HG03060 (cell line): ENCODE results near the gene KCNJ10.
"Not testable (repeated sequence)": the region's sequence is repeated elsewhere in the genome, so short reads cannot be mapped to it uniquely, and the experiment has no call there.

Experiments used
- ATAC-seq: cut with Tn5 transposase; IDR thresholded peaks from one replicate; pipeline ENCODE4 v1.9.1; 2021; ENCODE audit warnings: low read depth, moderate number of reproducible peaks; ENCODE audit not compliant: unreplicated experiment

The KCNJ10 gene

DNA sequence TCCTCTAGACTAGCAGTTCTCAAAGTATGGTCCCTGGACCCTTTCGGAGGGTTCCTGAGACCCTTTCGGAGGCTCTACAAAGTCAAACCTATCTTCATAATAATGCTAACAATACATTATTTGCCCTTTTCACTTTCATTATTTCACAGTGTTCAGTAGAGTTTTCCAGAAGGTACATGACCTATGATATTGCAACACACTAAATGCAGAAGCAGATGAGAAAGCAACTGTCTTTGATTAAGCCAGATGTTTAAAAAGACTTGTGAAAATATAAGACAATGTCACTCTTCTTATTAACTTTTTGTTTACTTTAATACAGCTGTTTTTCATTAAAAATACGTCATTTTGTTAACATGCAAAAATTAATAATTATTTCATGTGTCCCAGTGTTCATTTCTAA is 5.8 kb downstream of the KCNJ10 start:
- ATAC-seq, result no peak

DNA sequence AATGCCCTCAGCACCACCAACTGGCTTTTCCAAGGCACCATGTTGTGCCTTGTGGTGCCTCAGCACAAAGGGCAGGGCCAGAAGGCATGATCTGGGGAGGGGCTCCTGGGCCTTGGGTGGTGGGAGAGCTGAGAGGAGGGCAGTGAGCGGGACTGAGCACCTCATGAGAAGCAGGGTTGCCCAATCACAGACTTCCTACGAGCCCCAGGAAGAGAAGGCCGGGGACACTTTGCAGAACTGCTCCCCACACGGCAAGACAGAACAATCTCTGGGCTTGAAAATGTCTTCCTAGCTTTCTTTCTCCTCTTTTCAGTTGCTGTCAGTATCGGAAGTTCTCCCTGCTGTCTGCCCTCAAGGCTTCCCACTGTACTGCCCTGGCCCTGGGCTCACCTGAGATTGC is 6.8 kb downstream of the KCNJ10 start:
- no peak for ATAC-seq

DNA sequence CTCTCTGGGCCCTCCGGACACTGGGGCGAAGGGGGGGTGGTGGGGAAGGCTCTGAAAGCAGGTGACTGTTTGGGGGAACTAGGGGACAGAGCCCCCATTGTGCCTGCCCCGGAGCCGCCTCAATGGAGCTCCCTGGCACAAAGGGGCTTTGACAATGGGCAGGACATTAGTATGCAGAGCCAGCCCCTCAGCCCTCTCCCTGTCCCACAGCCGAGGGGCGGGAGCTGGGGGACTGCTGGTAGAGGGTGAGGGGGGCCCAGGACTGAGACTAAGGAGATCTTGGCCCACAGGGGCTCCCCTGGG is 7.8 kb downstream of the KCNJ10 start:
- ATAC-seq, result no peak

DNA sequence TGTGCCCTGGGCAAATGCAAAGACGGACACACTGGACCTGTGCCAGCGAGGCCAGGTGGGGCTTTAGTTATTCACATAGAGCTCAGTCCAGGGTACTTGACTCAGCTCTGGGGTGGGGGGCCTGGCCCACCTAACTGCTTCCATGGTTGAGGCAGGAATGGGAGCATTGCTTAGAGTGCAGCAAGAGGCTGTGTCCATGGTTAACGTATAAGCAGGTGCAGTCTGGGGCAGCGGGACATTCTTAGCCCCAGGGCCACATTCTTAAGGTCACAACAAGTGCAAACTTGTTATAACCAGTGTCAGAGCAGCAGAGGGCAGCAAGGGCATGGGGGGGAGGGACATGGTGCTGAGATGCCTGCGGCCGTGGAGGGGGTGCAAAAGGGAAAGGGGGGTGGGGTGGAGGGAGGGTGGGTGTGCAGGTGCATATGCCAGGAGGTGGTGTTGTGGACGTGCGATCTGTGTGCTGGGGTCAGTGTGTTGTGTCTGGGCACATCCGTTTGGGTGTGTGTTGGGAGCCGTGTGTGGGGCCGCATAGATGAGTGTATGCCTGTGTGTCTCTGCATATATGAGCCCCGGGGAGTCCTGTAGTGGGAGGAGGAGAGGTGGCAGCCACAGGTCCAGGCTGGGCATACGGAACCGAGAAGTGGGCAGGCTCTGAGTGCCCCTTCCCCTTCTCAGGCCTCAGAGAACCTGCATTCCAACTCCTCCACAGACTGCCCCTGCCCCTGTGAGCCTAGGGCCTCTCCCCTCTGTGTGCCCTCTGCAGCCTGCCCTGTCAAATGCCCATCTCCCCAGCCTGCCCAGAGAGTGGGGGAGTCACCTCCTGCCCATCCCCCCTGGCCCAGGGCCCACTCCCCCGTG is 8.4 kb downstream of the KCNJ10 start:
- ATAC-seq, result no peak

DNA sequence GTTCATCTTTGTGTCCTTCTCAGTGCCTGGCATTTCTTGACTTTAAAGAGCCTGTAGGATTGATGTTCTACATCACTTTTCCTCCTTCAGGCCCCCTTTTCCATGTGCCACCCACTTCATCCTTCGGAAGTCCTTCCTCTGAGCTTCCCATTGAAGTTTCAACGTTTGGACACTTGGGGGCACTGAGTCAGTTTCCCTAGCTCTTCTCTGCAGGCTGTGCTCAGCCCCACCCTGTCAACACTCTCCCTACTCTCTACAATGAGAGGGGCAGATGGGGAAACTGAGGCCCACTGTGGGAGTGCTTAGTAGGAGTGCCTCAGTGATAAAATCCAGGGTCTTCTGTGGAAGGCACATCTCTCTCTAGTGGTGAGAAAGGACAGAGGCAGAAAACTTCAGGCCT is 11.9 kb downstream of the KCNJ10 start:
- ATAC-seq, result no peak

DNA sequence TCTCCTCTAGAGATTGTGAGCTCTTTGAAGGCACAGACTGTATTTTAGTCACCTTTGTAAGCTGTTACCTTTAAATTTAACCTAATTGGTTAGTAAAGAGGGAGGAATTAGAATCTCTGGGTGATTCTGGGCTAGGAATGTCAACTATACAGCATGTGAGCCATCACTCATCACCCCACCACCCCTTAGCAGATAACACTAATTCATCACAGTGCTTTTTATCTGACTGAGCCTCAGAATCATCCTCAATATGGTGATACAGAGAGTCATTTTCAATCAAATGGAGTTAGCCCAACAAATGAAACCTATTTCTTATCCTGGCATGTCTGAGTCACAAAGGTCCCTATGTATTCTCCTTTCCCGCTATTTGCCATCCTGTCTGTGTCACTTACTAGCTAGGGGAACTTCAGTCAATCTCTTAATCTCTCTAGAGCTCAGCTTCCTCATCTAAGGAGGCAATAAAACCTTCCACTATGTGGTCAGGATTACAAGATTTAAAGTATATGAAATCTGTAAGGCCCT is 13.3 kb downstream of the KCNJ10 start:
- ATAC-seq, result no peak

DNA sequence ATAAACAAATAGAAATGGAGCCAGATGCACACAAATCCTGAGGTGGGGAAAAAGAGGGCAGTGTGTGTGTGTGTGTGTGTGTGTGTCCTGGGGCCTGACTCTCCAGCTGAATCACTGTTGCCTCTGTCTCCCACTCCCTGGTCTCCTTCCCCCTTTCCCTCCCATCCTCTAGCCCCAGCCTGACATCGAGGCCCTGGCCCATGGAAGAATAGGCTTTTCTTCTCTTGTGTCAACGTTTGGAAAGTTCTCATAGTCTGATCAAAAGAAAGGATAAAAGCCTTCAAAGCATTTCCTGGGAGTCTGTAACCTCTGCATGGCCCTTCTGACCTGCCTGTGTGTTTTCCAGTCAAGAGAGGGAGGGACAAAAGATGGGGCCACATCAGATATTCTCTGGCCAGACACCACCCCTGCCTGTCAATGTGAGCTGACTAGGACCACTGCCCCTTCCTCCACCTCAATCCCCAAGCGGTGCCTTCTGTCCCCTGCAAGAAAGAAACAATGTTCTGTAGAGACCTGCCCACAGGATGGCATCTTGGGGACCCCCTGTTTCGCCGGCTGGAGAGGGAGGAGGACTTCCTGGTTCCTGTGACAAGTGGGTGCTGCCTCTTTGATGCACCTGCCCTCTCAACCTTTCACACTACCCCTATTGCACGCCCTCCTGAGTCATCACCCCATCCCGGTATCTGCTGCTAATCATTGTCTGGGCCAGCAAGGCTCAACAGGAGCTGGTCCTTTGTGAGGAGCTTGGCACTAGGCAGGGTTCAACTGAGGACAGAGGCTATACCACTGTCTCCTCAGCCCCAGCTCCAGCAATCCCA is 16.2 kb downstream of the KCNJ10 start:
- ATAC-seq, result no peak

DNA sequence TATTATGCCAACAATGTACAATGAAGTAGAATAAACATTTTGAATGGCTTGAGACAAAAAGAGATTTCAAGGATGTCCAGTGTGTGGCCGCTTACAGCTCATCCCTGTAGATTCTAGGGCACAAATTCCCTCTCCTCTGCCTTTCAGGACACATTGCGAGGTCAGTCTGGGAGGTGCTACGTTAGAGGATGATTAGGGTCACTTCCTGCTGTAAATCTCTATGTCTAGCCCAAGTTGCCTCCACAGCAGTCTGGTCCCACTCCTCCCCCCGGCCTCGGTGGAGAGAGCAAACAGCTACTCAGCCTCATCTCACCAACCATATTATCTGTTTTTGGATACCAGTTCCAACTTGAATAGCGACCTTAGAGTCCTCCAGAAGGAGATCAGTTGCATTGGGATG is 17.0 kb downstream of the KCNJ10 start:
- ATAC-seq, result no peak

DNA sequence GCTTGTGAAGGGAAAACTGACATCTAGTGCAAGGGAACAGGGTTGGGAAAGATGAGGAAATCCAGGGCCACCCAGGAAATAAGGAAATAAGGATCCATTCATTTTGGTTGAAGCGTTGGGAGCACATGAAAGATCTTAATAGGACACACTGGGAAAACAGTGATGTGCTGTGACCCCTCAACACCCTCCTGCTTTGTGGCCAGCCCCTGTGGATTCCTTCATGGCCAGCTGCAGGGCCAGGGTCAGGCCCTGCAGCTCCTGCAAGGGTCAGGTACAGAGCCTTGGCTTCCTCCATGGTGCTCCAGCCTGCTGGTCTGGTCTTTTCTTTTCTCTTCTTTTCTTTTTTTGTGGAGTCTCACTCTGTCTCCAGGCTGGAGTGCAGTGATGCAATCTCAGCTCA is 19.3 kb downstream of the KCNJ10 start:
- ATAC-seq, result no peak

DNA sequence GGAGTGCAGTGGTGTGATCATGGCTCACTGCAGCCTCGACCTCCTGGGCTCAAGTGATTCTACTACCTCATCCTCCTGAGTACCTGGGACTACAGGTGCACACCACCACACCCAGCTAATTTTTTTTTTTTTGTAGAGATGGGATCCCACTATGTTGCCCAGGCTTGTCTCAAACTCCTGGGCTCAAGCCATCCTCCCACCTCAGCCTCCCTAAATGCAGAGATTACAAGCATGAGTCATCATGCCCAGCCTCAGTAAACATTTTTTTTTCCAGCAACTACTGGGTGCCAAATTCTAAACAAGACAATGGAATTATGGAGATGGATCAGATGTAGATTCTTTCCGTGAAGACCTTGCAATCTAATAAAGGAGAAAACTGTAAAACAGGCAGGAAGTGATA is 19.8 kb downstream of the KCNJ10 start:
- not testable (repeated sequence) for ATAC-seq

DNA sequence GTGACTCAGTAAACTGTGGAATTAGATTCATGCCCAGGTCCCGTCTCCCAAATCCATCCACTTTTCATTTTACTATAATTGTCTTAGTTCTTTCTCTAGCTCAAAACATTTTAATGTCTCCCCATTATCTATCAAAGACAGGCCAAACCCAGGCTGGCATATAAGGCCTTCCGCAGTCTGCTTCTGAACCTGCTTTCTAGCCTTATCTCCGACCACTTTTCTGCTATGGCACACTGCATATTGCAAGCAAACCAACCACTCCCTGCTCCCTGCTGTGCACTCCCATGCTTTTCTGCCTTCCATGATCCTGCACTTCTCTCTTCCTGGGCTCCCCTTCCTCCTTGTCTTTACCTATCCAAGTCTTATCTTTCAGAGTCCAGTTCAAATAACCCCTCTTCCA is 20.9 kb downstream of the KCNJ10 start:
- no peak for ATAC-seq

DNA sequence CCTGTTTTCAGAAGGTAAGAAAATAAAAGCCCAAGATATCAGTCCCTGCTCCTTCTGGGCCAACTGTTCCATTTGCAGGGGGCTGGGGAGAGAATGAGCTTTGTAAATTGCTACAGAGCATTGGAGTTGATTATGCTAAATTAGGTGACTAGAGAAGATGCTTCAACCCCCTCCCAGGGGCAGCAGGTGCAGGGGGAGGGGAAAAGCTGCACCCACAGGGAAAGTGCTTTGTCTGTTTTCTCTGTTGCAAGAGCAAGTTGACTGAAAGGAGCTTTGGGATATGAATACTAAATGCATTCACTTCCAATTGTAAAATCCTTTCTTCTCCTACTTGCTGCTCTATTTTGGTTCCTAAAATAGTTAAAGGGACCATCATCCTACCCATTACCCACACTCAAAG is 21.6 kb downstream of the KCNJ10 start:
- ATAC-seq, result no peak

DNA sequence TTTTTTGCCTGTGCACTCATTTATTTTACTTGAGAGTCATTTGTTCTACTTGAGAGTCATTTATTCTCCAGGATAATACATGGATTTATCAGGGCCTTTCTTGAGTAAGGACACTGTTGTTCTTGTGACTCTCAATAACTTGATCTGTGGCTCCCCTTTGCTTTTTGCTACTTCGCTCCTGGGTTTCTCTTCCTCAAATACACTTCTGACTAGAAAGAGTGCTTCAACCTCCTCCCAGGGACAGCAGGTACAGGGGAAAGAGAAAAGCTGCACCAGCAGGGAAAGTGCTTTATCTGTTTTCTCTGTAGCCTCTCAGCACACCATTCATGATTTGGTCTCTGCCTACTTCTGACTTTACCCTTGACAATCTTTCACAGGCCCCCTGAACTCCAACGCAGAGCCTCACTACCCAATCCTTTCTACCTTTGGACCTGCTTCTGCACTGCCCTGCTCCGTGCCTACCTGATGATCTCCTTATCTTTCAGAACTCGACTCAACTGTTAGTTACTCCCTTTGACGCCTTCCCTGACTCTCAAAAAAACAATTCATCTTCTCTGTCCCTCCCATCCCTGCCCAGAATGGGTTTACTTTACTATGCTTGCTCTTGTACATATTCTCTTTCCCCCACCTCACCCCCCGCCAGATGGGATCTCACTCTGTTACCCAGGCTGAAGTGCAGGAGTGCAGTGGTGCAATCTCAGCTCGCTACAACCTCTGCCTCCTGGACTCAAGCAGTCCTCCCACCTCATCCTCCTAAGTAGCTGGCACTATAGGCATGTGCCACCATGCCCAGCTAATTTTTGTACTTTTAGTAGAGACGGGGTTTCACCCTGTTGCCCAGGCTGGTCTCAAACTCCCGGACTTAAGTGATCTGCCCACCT is 22.6 kb downstream of the KCNJ10 start:
- ATAC-seq, result no peak

DNA sequence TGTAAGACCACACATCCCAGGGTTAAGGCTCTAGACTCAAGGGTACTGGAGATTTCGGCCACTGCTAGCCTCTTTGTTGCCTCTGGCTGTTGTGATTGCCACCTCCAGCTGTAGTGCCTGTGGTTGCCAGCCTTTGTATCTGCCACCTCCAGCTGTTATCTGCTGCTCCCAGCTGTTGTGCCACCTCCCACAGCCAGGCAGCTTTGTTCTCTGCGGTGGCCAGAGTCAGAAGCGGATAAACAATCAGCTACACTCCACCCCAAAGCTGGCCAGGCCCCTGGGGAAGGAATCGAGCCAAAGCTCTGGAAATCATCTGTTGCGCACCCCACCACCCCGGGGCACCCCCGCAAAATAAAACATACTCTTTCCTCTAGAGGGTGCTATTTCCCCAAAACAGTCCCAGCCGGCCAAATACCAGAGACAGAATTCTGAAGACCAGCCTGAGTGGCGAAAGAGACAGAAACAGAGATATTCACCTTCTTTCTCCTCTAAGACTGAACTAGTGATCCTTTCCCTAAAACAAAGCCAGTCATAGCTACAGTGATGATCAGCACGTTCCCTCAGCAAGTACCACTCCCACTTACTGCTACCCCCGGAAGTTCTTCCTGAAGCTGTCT is 23.4 kb downstream of the KCNJ10 start:
- ATAC-seq, result no peak

DNA sequence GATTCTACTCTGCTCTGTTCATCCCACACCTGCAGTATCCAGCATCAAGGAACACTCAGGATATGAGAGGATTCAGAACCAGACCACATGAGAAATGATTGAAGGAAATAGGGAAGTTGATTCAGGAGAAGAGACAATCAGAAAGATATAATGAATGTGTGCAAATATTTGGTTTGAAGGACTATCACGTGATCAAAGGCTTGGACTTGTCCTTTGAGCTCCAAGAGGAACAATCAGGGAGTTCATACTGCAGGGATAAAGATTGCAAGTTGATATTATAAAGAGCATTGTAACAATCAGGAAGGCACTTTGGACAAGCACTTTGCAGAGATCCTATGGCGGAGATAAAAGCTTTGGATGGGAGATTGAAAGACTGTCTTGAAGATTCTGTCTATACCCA is 24.3 kb downstream of the KCNJ10 start:
- ATAC-seq, result no peak

DNA sequence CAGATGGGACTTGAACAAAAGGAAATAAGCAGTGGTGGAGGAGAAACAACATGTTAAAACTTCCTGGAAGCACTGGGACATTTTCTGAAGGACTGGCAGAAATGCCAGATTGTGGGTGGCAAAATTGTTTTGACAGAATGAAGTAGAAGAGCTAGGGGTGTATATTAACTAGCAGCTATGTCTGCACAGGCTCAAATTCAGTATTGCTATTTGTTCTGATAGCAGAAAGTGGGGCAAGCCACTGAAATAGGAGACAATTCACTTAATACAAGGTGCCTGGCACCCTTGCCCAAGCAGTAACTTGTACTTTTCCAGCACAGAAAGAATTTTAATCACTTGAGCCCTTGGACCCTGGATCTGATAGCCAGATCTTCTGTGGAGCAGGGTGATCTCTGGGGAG is 26.4 kb downstream of the KCNJ10 start:
- ATAC-seq, result no peak

DNA sequence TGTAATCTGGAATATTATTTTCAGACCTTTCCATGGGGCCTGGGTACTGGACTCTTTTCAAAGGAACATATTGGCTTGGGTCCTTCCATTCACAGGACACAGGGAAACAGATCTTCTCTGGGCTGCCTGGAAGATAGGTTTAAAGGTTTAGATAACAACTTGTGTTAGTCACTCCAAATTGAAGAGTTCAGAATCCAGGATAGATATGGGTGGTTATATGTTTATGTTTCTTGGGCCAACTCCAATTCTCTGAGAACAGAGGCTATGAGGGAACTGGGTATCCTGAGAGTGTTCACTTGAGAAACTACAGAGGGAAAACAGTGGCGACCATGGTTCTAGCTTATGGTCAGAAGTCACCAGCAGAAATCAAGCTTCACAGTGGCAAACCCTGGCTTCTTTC is 29.5 kb downstream of the KCNJ10 start:
- ATAC-seq, result no peak

DNA sequence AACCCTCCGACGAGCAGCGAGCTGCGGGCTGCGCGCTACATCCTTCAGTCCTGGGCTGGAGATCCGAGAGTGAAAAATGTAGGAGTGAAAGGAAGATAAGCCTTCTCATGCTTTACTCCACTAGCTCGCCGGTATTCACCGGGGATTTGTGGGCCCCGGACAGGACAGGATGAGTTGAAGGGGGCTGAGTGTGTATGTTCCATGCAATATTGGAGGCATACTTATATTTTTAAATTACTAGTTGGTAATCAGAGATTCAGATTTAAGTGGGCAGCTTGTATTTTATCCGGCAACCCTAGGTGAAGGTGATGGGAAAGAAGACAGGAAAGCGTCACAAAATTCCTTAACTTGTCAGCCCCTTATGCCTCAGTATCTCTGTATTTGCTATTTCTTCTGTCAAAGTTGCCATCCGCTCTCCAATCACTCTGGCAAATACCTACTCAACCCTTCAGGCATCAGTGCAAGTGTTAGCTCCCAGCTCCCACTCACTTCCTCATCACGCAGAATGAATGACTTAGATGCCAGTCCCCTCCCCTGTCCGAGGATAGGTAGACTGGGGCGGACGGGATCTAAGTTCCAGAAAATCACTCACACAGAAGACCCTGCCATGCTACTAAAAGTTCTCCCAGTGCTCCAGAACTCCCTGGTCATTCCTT is 37.7 kb downstream of the KCNJ10 start:
- peak; percentile 6 for ATAC-seq

DNA sequence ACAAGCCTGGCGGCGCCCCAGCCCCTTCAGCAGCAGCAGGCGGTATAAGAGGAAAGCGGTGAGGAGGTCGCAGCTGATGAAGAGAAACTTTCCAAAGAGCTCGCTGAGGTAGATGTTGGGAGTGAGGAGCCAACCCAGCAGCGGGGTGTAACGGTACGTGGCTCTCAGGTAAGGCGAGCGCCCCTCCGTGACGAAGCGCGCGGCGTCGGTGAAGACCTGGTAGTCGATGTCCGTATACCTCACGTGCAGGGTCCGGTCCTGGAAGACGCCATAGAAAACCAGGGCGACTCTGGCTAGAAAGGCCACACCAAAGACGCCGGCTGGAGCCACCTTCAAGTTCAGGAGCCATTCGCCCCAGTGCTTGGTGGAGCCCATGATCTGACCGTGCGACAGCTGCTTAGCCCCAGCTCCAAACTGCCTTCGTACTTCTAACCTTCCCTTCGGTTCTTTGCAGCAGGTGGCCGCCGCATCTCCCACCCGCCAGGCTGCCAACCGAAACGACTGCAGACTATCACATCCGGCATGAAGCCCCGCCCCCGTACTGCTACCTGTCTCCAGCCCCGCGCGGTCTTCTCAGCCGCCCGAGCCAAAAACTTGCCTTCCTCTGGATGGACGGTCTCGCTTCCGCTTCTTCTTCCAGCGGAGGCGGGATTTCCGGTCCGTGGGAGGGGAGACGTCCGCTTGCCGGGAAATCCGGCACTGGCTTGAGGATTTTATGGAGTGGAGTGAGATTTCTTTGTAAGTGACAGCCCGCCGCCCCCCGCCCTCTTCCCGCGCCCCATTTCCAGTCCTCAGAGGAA is 38.4 kb downstream of the KCNJ10 start, which contains the start of gene PIGM:
TSS of gene PIGM (minus strand) at position 626 of the 800 bp plus-strand sequence. CDS start at position 375, 251 bp downstream.
- ATAC-seq, result peak; percentile 83
